ENCODE data around the gene ARHGAP40. TPM values are rescaled to one million over a fixed set of nuclear protein-coding genes. Genes with fewer than 3 reads are reported as not detected.

ARHGAP40 gene
- total RNA-seq, 1 experiment from 2014 or later, result 0.18 TPM

- in situ Hi-C loops (cut with HindIII; ENCODE audit: low pct_unique_long_range_greater_than_20kb, low sequenced_read_pairs), result no loop called here
- intact Hi-C loops (cut with micrococcal nuclease; ENCODE audit: unreplicated experiment), result no loop called here
- DNase-seq (ENCODE audit: low read depth, low spot score), result no peak
- no TSS peak for BruUV-seq (replicated peaks)
- Histone ChIP-seq H3K27me3 (ENCODE audit: control insufficient read depth, insufficient read depth, low read length) (no peaks in the 10 kb centered on the region), H3K36me3 (ENCODE audit: control insufficient read depth, insufficient read depth, low read length) (no peaks in the 10 kb centered on the region), H3K9me3 (ENCODE audit: control insufficient read depth, insufficient read depth, low read depth, low read length) (no peaks in the 10 kb centered on the region), H3K4me3 (ENCODE audit: low read depth in 2 of 2, low read length in 2 of 2) (no peak overlapping the region), H3K4me1 (ENCODE audit: control insufficient read depth, insufficient read depth, low read length) (no peaks in the 10 kb centered on the region), H3K27ac (ENCODE audit: low read length) (no peak overlapping the region)
- ChIA-PET CTCF (interaction anchor here (0.7 kb wide), 1 partner anchor 8 kb away, joined by 6 read pairs; no protein-coding TSS in a partner anchor), POLR2A (no interaction called here)
- TF ChIP-seq POLR2AphosphoS5 (IDR thresholded peaks at IDR 0.05; ENCODE audit: low read depth, low read length) (no peak), CTCF (IDR thresholded peaks at IDR 0.05) (no peak), SIN3A (IDR thresholded peaks at IDR 0.05; ENCODE audit: borderline replicate concordance, insufficient read depth, low read depth, low read length) (no peak), REST (IDR thresholded peaks at IDR 0.05; ENCODE audit: insufficient read depth in 1 of 2, low read depth in 2 of 2, low read length in 1 of 2) (no peak), TCF7L2 (IDR thresholded peaks at IDR 0.05; ENCODE audit: low read depth, low read length) (no peak)
- no peak for ATAC-seq
Observed at GRCh38 chr20:38674765-38675133, 73.1 kb downstream of the ARHGAP40 start.

GRCh38 chr20:38676576-38676975 is 75.0 kb downstream of the ARHGAP40 start:
- no peak overlapping the region for H3K27ac ChIP-seq (ENCODE audit: low read length)

More at GRCh38 chr20:38676576-38676975, 75.0 kb downstream of the ARHGAP40 start:
- H3K4me1 ChIP-seq (ENCODE audit: control insufficient read depth, insufficient read depth, low read length), result no peaks in the 10 kb centered on the region
- ChIA-PET CTCF (no interaction called here), POLR2A (no interaction called here)
- H3K9me3 ChIP-seq (ENCODE audit: control insufficient read depth, insufficient read depth, low read depth, low read length), result no peaks in the 10 kb centered on the region
- no peak for ATAC-seq
- H3K36me3 ChIP-seq (ENCODE audit: control insufficient read depth, insufficient read depth, low read length), result no peaks in the 10 kb centered on the region
- no peak for DNase-seq (ENCODE audit: low read depth, low spot score)
- no peak overlapping the region for H3K4me3 ChIP-seq (ENCODE audit: low read depth in 2 of 2, low read length in 2 of 2)
- in situ Hi-C loops (cut with HindIII; ENCODE audit: low pct_unique_long_range_greater_than_20kb, low sequenced_read_pairs) (no loop called here), intact Hi-C loops (cut with micrococcal nuclease; ENCODE audit: unreplicated experiment) (no loop called here)
- no peaks in the 10 kb centered on the region for H3K27me3 ChIP-seq (ENCODE audit: control insufficient read depth, insufficient read depth, low read length)
- no TSS peak for BruUV-seq (replicated peaks)
- TF ChIP-seq SIN3A (IDR thresholded peaks at IDR 0.05; ENCODE audit: borderline replicate concordance, insufficient read depth, low read depth, low read length) (no peak), POLR2AphosphoS5 (IDR thresholded peaks at IDR 0.05; ENCODE audit: low read depth, low read length) (no peak), REST (IDR thresholded peaks at IDR 0.05; ENCODE audit: insufficient read depth in 1 of 2, low read depth in 2 of 2, low read length in 1 of 2) (no peak), CTCF (IDR thresholded peaks at IDR 0.05) (no peak), TCF7L2 (IDR thresholded peaks at IDR 0.05; ENCODE audit: low read depth, low read length) (no peak)
